B cell (primary cell): ENCODE results near the gene KCNG3. TPM values are rescaled to one million over a fixed set of nuclear protein-coding genes. Genes with fewer than 3 reads are reported as not detected.

Experiments used
- ATAC-seq: fragments of 200-7000 bp; cut with Tn5 transposase; one replicate; pipeline ENCODE4 v1.10.0; 2021; ENCODE audit warnings: low read depth, mild to moderate bottlenecking, moderate number of reproducible peaks, moderate library complexity
- CTCF ChIA-PET: fragments of 350-600 bp; sonication (Branson Sonifier 250); formaldehyde crosslinking; loops from one replicate; lab custom pipeline; 2021; ENCODE audit warnings: antibody characterized with exemption, inconsistent platforms; lab: Charles Lee
- POLR2A ChIA-PET: fragments of 350-600 bp; sonication (Branson Sonifier 250); formaldehyde crosslinking; loops from one replicate; lab custom pipeline; 2021; ENCODE audit warnings: antibody characterized with exemption; lab: Charles Lee
- DNase-seq: peaks from one replicate; pipeline ENCODE4 v3.0.0; 2013
- H2AFZ ChIP-seq: 2 replicates; pipeline ENCODE4 v1.6.1; 2012; ENCODE audit warnings: mild to moderate bottlenecking, low read depth, low read length; ENCODE audit not compliant: insufficient read depth, poor library complexity, severe bottlenecking
- H3K27ac ChIP-seq, 2 donors: 1 replicate in 1 of 2; 2 replicates in 1 of 2; pipeline ENCODE4 v1.5.1; 2012 to 2013; ENCODE audit warnings: low read length in 2 of 2, mild to moderate bottlenecking in 2 of 2, moderate library complexity in 1 of 2
- H3K27me3 ChIP-seq, 4 experiments: fragments of 200-600 bp in 1 of 4; sonication (generic) in 1 of 4; replicated peaks in 1 of 4; 1 replicate in 2 of 4; 2 replicates in 2 of 4; pipeline versions ENCODE4 v1.6.1 to v1.7.0; 2013 to 2016; ENCODE audit warnings: low read length in 3 of 4, mild to moderate bottlenecking in 2 of 4, mixed read lengths in 1 of 4, moderate library complexity in 1 of 4; ENCODE audit not compliant: insufficient read depth in 4 of 4, control insufficient read depth in 3 of 4; ENCODE audit errors: control extremely low read depth in 1 of 4
- H3K36me3 ChIP-seq, 2 experiments: replicated peaks in 1 of 2; 1 replicate in 1 of 2; 2 replicates in 1 of 2; pipeline versions ENCODE4 v1.6.1 to v1.7.1; 2013; ENCODE audit warnings: low read length in 1 of 2; ENCODE audit not compliant: insufficient read depth in 2 of 2, control insufficient read depth in 1 of 2; ENCODE audit errors: control extremely low read depth in 1 of 2, extremely low read depth in 1 of 2
- H3K4me1 ChIP-seq, 2 donors: fragments of 200-600 bp in 1 of 2; sonication (generic) in 1 of 2; 1 replicate in 1 of 2; 2 replicates in 1 of 2; pipeline versions ENCODE4 v1.5.1 to v1.6.1; 2013 to 2017; ENCODE audit warnings: low read length in 2 of 2; ENCODE audit not compliant: control insufficient read depth in 2 of 2, insufficient read depth in 2 of 2
- H3K4me2 ChIP-seq: replicated peaks from 2 replicates; pipeline ENCODE3; 2012; ENCODE audit warnings: mild to moderate bottlenecking, low read depth, low read length; ENCODE audit not compliant: poor library complexity, severe bottlenecking
- H3K4me3 ChIP-seq, 5 experiments: fragments of 200-600 bp in 1 of 5; sonication (generic) in 1 of 5; 1 replicate in 3 of 5; 2 replicates in 2 of 5; pipeline versions ENCODE4 v1.5.1 to v1.7.0; 2011 to 2016; ENCODE audit warnings: low read length in 4 of 5, mild to moderate bottlenecking in 4 of 5, low read depth in 2 of 5, control low read depth in 1 of 5, moderate library complexity in 1 of 5; ENCODE audit not compliant: insufficient read depth in 1 of 5; ENCODE audit errors: control extremely low read depth in 1 of 5, extremely low read depth in 1 of 5
- H3K79me2 ChIP-seq: fragments of 200-600 bp; sonication (generic); one replicate; pipeline ENCODE4 v1.6.0; 2016; ENCODE audit warnings: low read length; ENCODE audit not compliant: control insufficient read depth, insufficient read depth
- H3K9ac ChIP-seq: fragments of 200-600 bp; sonication (generic); 2 replicates; pipeline ENCODE4 v1.6.1; 2017; ENCODE audit warnings: mild to moderate bottlenecking, low read length, moderate library complexity
- H3K9me3 ChIP-seq, 3 donors: one replicate each; pipeline versions ENCODE4 v1.6.1 to v1.7.1; 2013; ENCODE audit warnings: low read length in 2 of 3; ENCODE audit not compliant: control insufficient read depth in 2 of 3, insufficient read depth in 1 of 3; ENCODE audit errors: control extremely low read depth in 1 of 3
- H4K20me1 ChIP-seq: 2 replicates; pipeline ENCODE4 v1.6.0; 2012; ENCODE audit warnings: mild to moderate bottlenecking, low read length; ENCODE audit not compliant: insufficient read depth, control insufficient read depth, poor library complexity, severe bottlenecking
- H3K27ac Mint-ChIP-seq: one replicate; pipeline ENCODE4 v1.8.0; 2021; ENCODE audit warnings: mixed read lengths
- H3K27me3 Mint-ChIP-seq: one replicate; pipeline ENCODE4 v1.8.0; 2021; ENCODE audit warnings: mixed read lengths
- H3K4me1 Mint-ChIP-seq: one replicate; pipeline ENCODE4 v1.8.0; 2021; ENCODE audit warnings: mixed read lengths
- H3K4me3 Mint-ChIP-seq: one replicate; pipeline ENCODE4 v1.8.0; 2021; ENCODE audit warnings: mixed read lengths
- H3K9me3 Mint-ChIP-seq: one replicate; pipeline ENCODE4 v1.8.0; 2022; ENCODE audit warnings: mixed read lengths; ENCODE audit not compliant: insufficient read depth
- EZH2 ChIP-seq: IDR thresholded peaks from 2 replicates; pipeline ENCODE4 v1.6.1; 2012; ENCODE audit warnings: borderline replicate concordance, low read depth, mild to moderate bottlenecking, moderate library complexity, low read length; ENCODE audit not compliant: insufficient read depth, poor library complexity, severe bottlenecking
- WGBS: methylation state at CpG from one replicate; pipeline ENCODE4 v1.1.5; 2013; ENCODE audit warnings: missing lambda C conversion rate; ENCODE audit not compliant: insufficient coverage; 5-methylcytosine and 5-hydroxymethylcytosine counted together
- intact Hi-C: fragments of 100-400 bp; cut with micrococcal nuclease; formaldehyde crosslinking; loops from one replicate; pipeline ENCODE4 v1.10.0; 2022
- polyA plus RNA-seq: library from polyadenylated mRNA; depleted of rRNA; stranded (reverse); fragments of >200 nt; gene quantifications from 2 replicates; pipeline ENCODE4 v1.2.3, GENCODE V29; 2012
- total RNA-seq, 2 donors: library from RNA; stranded (reverse); fragments of 120-200 nt in 1 of 2; gene quantifications; 1 replicate in 1 of 2; 2 replicates in 1 of 2; pipeline versions ENCODE4 v1.2.3 to v1.2.4, GENCODE V29; 2013 to 2022
- TF ChIP-seq, protein P1 (sequence below): fragments of 200-600 bp; IDR thresholded peaks from one replicate; pipeline ENCODE4 v1.8.0; 2022; ENCODE audit warnings: antibody characterized with exemption, mild to moderate bottlenecking

The KCNG3 gene
- total and polyA plus RNA-seq, 2 donors (not counting 1 experiment from before 2014, with no cell fraction given), result not detected

DNA sequence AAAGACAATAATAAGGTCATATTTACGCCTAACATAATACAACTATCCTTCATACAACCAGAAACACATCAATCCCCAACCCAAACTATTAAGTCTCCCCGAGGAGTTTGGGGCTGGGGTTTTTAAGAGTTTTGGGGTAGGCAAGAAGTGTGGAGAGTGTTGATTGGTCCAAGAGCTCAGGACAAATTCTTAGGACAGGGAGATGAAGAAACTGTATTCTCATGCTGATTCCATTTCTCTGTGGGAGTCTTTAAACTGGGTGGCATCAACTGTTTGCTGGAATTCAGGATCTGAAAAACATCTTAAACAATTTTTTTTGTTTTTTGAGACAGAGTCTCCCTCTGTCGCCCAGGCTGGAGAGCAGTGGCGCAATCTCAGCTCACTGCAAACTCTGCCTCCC is 49.1 kb upstream of the KCNG3 start:
- H3K27ac ChIP-seq, result no peak overlapping the region
- ChIA-PET POLR2A (no interaction called here), CTCF (no interaction called here)
- no peak overlapping the region for H3K4me3 Mint-ChIP-seq
- no peak overlapping the region for H3K4me2 ChIP-seq
- no peaks in the 10 kb centered on the region for H4K20me1 ChIP-seq
- peaks cover 8 to 9% of the 10 kb centered on the region in 2 donors for H3K4me1 ChIP-seq
- H3K4me3 ChIP-seq, result no peak overlapping the region
- H3K4me1 Mint-ChIP-seq, result peaks cover 12% of the 10 kb centered on the region
- H3K27ac Mint-ChIP-seq, result no peak overlapping the region
- H3K9me3 ChIP-seq, result peaks cover 0 to 8% (median 0%) of the 10 kb centered on the region in 3 donors
- H3K9ac ChIP-seq, result no peak overlapping the region
- ATAC-seq, result no peak
- H3K27me3 Mint-ChIP-seq, result no peaks in the 10 kb centered on the region
- no peak overlapping the region for H2AFZ ChIP-seq
- WGBS, result 87% methylated on average over 2 of the region's 4 CpGs
- H3K27me3 ChIP-seq, result no peaks in the 10 kb centered on the region
- no peaks in the 10 kb centered on the region for H3K79me2 ChIP-seq
- intact Hi-C loops, result no loop called here
- H3K36me3 ChIP-seq, result no peaks in the 10 kb centered on the region
- no peak for DNase-seq
- no peak for TF ChIP-seq EZH2
- TF ChIP-seq, protein P1, sequence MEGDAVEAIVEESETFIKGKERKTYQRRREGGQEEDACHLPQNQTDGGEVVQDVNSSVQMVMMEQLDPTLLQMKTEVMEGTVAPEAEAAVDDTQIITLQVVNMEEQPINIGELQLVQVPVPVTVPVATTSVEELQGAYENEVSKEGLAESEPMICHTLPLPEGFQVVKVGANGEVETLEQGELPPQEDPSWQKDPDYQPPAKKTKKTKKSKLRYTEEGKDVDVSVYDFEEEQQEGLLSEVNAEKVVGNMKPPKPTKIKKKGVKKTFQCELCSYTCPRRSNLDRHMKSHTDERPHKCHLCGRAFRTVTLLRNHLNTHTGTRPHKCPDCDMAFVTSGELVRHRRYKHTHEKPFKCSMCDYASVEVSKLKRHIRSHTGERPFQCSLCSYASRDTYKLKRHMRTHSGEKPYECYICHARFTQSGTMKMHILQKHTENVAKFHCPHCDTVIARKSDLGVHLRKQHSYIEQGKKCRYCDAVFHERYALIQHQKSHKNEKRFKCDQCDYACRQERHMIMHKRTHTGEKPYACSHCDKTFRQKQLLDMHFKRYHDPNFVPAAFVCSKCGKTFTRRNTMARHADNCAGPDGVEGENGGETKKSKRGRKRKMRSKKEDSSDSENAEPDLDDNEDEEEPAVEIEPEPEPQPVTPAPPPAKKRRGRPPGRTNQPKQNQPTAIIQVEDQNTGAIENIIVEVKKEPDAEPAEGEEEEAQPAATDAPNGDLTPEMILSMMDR, result no peak
- H3K9me3 Mint-ChIP-seq, result peaks cover 3% of the 10 kb centered on the region

DNA sequence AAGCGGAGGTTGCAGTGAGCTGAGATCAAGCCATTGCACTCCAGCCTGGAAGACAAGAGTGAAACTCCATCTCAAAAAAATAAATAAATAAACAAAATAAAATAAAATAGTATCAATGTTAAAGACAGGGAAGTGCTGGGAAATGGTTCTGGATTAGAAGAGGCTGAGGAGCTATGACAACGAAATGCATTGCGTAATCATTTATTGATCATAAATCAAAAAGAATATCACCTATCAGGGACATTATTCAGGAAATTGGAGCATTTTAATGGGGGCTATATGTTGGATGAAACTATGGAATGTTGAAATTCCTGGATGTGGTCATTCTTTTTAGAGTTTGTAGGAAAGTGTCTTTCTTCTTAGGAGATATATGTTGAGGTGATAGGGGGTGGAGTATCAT is 43.7 kb upstream of the KCNG3 start:
- no peaks in the 10 kb centered on the region for H3K4me1 Mint-ChIP-seq
- H3K4me1 ChIP-seq, result no peaks in the 10 kb centered on the region
- H3K9me3 Mint-ChIP-seq, result peaks cover 3% of the 10 kb centered on the region
- DNase-seq (no peak), ATAC-seq (no peak)
- WGBS, result no CpG with 5 or more reads among the region's 3 CpGs
- H3K79me2 ChIP-seq, result no peaks in the 10 kb centered on the region
- no peak overlapping the region for H3K27ac ChIP-seq
- H3K9me3 ChIP-seq, result peaks cover 0 to 8% (median 0%) of the 10 kb centered on the region in 3 donors
- intact Hi-C loops, result no loop called here
- TF ChIP-seq EZH2, result no peak
- TF ChIP-seq, protein P1, result no peak
- no peaks in the 10 kb centered on the region for H4K20me1 ChIP-seq
- POLR2A ChIA-PET, result no interaction called here
- H3K4me3 ChIP-seq, result no peak overlapping the region
- H2AFZ ChIP-seq, result no peak overlapping the region
- H3K27ac Mint-ChIP-seq, result no peak overlapping the region
- no peak overlapping the region for H3K4me2 ChIP-seq
- H3K4me3 Mint-ChIP-seq, result no peak overlapping the region
- no peaks in the 10 kb centered on the region for H3K27me3 ChIP-seq
- CTCF ChIA-PET, result no interaction called here
- H3K36me3 ChIP-seq, result no peaks in the 10 kb centered on the region
- H3K9ac ChIP-seq, result no peak overlapping the region
- H3K27me3 Mint-ChIP-seq, result no peaks in the 10 kb centered on the region
